SK-N-SH (cell line): ENCODE measurements around the gene MB. TPM values are rescaled to one million over a fixed set of nuclear protein-coding genes. Genes with fewer than 3 reads are reported as not detected.

Experiments
- CTCF ChIA-PET: fragments of 300-600, 350-600 bp; formaldehyde crosslinking; extraction: SDS; loops from one replicate; lab custom pipeline; 2021; lab: Yijun Ruan, JAX
- POLR2A ChIA-PET: fragments of 350-600 bp; sonication (Branson Sonifier 250); formaldehyde crosslinking; extraction: SDS; loops from one replicate; lab custom pipeline; 2020; ENCODE audit warnings: antibody characterized with exemption, inconsistent platforms; lab: Yijun Ruan, JAX
- DNase-seq: peaks from one replicate; pipeline ENCODE4 v3.0.0; 2012
- H2AFZ ChIP-seq: fragments of 200-600 bp; sonication (generic); 2 replicates; pipeline ENCODE4 v1.8.1; 2016; ENCODE audit warnings: antibody characterized with exemption, mild to moderate bottlenecking, low read depth
- H3F3A ChIP-seq: fragments of 200-600 bp; sonication (generic); replicated peaks from 2 replicates; pipeline ENCODE3; 2016; ENCODE audit warnings: antibody characterized with exemption, mild to moderate bottlenecking; ENCODE audit not compliant: insufficient read depth
- H3K27ac ChIP-seq, 2 experiments: fragments of 200-500 bp in 1 of 2; fragments of 200-600 bp in 1 of 2; sonication (Bioruptor generic) in 1 of 2; sonication (generic), shearing (Covaris generic) in 1 of 2; 2 replicates each; pipeline versions ENCODE4 v1.5.1 to v1.6.1; 2014 to 2016; ENCODE audit warnings: low read depth in 2 of 2, inconsistent platforms in 1 of 2, low read length in 1 of 2, mild to moderate bottlenecking in 1 of 2, mixed read lengths in 1 of 2
- H3K27me3 ChIP-seq: fragments of 200-600 bp; sonication (generic), shearing (Covaris generic); 2 replicates; pipeline ENCODE4 v1.6.1; 2016; ENCODE audit warnings: mixed run types; ENCODE audit not compliant: insufficient read depth
- H3K36me3 ChIP-seq, 2 experiments: fragments of 200-500 bp in 1 of 2; fragments of 200-600 bp in 1 of 2; sonication (Bioruptor generic) in 1 of 2; sonication (generic) in 1 of 2; replicated peaks in 1 of 2; 2 replicates each; pipeline versions ENCODE3 to v1.5.1; 2014 to 2016; ENCODE audit warnings: low read length in 1 of 2, mild to moderate bottlenecking in 1 of 2; ENCODE audit not compliant: insufficient read depth in 2 of 2, control insufficient read depth in 1 of 2
- H3K4me1 ChIP-seq, 2 experiments: fragments of 200-500 bp in 1 of 2; fragments of 200-600 bp in 1 of 2; sonication (Bioruptor generic) in 1 of 2; sonication (generic), shearing (Covaris generic) in 1 of 2; 2 replicates each; pipeline versions ENCODE4 v1.5.1 to v1.6.1; 2014 to 2016; ENCODE audit warnings: low read depth in 1 of 2, low read length in 1 of 2, mixed run types in 1 of 2; ENCODE audit not compliant: insufficient read depth in 2 of 2, control insufficient read depth in 1 of 2
- H3K4me2 ChIP-seq: fragments of 200-600 bp; sonication (generic), shearing (Covaris generic); 2 replicates; pipeline ENCODE4 v1.6.1; 2017; ENCODE audit warnings: mixed run types
- H3K4me3 ChIP-seq, 2 experiments: fragments of 200-500 bp in 1 of 2; fragments of 200-600 bp in 1 of 2; sonication (Bioruptor generic) in 1 of 2; sonication (generic), shearing (Covaris generic) in 1 of 2; 2 replicates each; pipeline versions ENCODE4 v1.5.1 to v1.8.1; 2014 to 2016; ENCODE audit warnings: low read depth in 2 of 2, inconsistent platforms in 1 of 2, low read length in 1 of 2, mild to moderate bottlenecking in 1 of 2, mixed read lengths in 1 of 2, moderate library complexity in 1 of 2
- H3K79me2 ChIP-seq: fragments of 200-600 bp; sonication (generic); 2 replicates; pipeline ENCODE4 v1.8.1; 2017; ENCODE audit warnings: mild to moderate bottlenecking; ENCODE audit not compliant: insufficient read depth
- H3K9ac ChIP-seq: fragments of 200-600 bp; sonication (generic); 2 replicates; pipeline ENCODE4 v1.6.1; 2017; ENCODE audit warnings: mixed run types
- H3K9me2 ChIP-seq: fragments of 200-600 bp; sonication (generic); 2 replicates; pipeline ENCODE4 v1.6.1; 2017; ENCODE audit warnings: mixed run types
- H3K9me3 ChIP-seq: fragments of 200-600 bp; sonication (generic); 2 replicates; pipeline ENCODE4 v1.6.1; 2017; ENCODE audit warnings: mixed run types, mild to moderate bottlenecking, moderate library complexity
- H4K20me1 ChIP-seq: fragments of 200-600 bp; sonication (generic); 2 replicates; pipeline ENCODE4 v1.6.1; 2017; ENCODE audit warnings: mild to moderate bottlenecking, mixed run types; ENCODE audit not compliant: insufficient read depth
- CHD2 ChIP-seq: fragments of 150-350 bp; IDR thresholded peaks from 2 replicates; pipeline ENCODE4 v1.6.1; 2018; ENCODE audit warnings: low read length; ENCODE audit not compliant: partially characterized antibody
- EZH2phosphoT487 ChIP-seq: fragments of 200-600 bp; sonication (generic); IDR thresholded peaks from 2 replicates; pipeline ENCODE4 v1.6.1; 2017; ENCODE audit warnings: low read depth, mixed run types, mild to moderate bottlenecking, antibody characterized with exemption, moderate library complexity, borderline replicate concordance
- GATA2 ChIP-seq: sonication (generic); formaldehyde crosslinking; IDR thresholded peaks from 2 replicates; pipeline ENCODE4 v1.5.0; 2020; ENCODE audit warnings: mild to moderate bottlenecking, missing genetic modification reagents
- PBX3 ChIP-seq: IDR thresholded peaks from 2 replicates; pipeline ENCODE4; 2012
- POLR2AphosphoS5 ChIP-seq: IDR thresholded peaks from 2 replicates; pipeline ENCODE4 v1.6.1; 2012; ENCODE audit warnings: low read depth, low read length
- RAD21 ChIP-seq: IDR thresholded peaks from 2 replicates; pipeline ENCODE4 v1.6.1; 2012; ENCODE audit warnings: mild to moderate bottlenecking, low read length
- REST ChIP-seq: IDR thresholded peaks from 2 replicates; pipeline ENCODE4 v1.6.1; 2012; ENCODE audit warnings: mild to moderate bottlenecking, low read depth, low read length, moderate library complexity
- SIN3A ChIP-seq: IDR thresholded peaks from 2 replicates; pipeline ENCODE4 v1.6.1; 2012; ENCODE audit warnings: low read depth, mild to moderate bottlenecking, low read length, moderate library complexity, borderline replicate concordance
- TCF12 ChIP-seq: IDR thresholded peaks from 2 replicates; pipeline ENCODE4 v1.4.0; 2012
- WGBS: methylation state at CpG from one replicate; pipeline ENCODE4 v1.1.6; 2017; ENCODE audit warnings: low lambda C conversion rate; 5-methylcytosine and 5-hydroxymethylcytosine counted together
- polyA plus RNA-seq, 3 experiments: library from polyadenylated mRNA; depleted of rRNA; stranded (reverse); fragments of >200 nt; gene quantifications; 2 replicates each; pipeline ENCODE4 v1.2.3, GENCODE V29; 2012
- TF ChIP-seq, protein P1 (sequence below): fragments of 150-350 bp; IDR thresholded peaks from 2 replicates; pipeline ENCODE4 v1.6.1; 2017; ENCODE audit warnings: antibody characterized with exemption, low read length, low read depth, borderline replicate concordance
- TF ChIP-seq, protein P2 (sequence below): IDR thresholded peaks from 2 replicates; pipeline ENCODE4 v1.4.0; 2012; ENCODE audit warnings: low read depth, borderline replicate concordance

MB gene
- polyA plus RNA-seq, 1 of the 3 experiments (the other 2 are of a cell fraction) = 0.95 TPM

DNA sequence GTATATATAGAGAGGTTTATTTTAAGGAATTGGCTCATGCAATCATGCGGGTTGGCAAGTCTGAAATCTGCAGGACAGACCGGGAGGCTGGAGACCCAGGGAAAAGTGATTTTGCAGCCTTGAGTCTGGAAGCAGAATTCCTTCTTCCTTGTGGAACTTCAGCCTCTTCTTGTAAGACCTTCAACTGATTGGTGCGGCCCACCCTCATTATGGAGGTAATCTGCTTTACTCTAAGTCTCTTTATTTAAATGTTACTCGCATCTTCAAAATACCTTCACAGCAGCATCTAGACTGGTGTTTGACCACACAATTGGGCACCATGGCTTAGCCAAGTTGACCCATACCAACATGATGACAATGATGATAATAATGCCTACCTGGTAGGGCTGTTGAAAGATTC, 17.8 kb downstream of the MB start:
- WGBS = 96% methylated on average over 4 of the region's 4 CpGs

More for the DNA sequence above, 17.8 kb downstream of the MB start:
- Histone ChIP-seq H3K4me1 (peaks cover 0 to 3% of the 10 kb centered on the region in 2 experiments; a peak in 1 of 4 replicates), H3F3A (peaks cover 3% of the 10 kb centered on the region), H3K9me2 (no peaks in the 10 kb centered on the region), H2AFZ (no peak overlapping the region), H3K27me3 (no peaks in the 10 kb centered on the region), H3K9me3 (no peaks in the 10 kb centered on the region), H3K36me3 (no peaks in the 10 kb centered on the region), H3K9ac (no peak overlapping the region), H3K27ac (no peak overlapping the region), H3K79me2 (no peaks in the 10 kb centered on the region), H3K4me3 (no peak overlapping the region), H3K4me2 (no peak overlapping the region), H4K20me1 (no peaks in the 10 kb centered on the region)
- no peak for DNase-seq
- POLR2A ChIA-PET = no interaction called here
- TF ChIP-seq EZH2phosphoT487 (no peak), CHD2 (no peak), PBX3 (no peak), TCF12 (no peak), POLR2AphosphoS5 (no peak), RAD21 (no peak), GATA2 (no peak), SIN3A (no peak), REST (no peak)
- TF ChIP-seq, protein P1, sequence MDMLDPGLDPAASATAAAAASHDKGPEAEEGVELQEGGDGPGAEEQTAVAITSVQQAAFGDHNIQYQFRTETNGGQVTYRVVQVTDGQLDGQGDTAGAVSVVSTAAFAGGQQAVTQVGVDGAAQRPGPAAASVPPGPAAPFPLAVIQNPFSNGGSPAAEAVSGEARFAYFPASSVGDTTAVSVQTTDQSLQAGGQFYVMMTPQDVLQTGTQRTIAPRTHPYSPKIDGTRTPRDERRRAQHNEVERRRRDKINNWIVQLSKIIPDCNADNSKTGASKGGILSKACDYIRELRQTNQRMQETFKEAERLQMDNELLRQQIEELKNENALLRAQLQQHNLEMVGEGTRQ = no peak
- TF ChIP-seq, protein P2, sequence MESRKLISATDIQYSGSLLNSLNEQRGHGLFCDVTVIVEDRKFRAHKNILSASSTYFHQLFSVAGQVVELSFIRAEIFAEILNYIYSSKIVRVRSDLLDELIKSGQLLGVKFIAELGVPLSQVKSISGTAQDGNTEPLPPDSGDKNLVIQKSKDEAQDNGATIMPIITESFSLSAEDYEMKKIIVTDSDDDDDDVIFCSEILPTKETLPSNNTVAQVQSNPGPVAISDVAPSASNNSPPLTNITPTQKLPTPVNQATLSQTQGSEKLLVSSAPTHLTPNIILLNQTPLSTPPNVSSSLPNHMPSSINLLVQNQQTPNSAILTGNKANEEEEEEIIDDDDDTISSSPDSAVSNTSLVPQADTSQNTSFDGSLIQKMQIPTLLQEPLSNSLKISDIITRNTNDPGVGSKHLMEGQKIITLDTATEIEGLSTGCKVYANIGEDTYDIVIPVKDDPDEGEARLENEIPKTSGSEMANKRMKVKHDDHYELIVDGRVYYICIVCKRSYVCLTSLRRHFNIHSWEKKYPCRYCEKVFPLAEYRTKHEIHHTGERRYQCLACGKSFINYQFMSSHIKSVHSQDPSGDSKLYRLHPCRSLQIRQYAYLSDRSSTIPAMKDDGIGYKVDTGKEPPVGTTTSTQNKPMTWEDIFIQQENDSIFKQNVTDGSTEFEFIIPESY = no peak
- CTCF ChIA-PET = no interaction called here
